Testis (tissue), 3 donors: ENCODE results near the gene SPATA31A6. TPM values are rescaled to one million over a fixed set of nuclear protein-coding genes. Genes with fewer than 3 reads are reported as not detected.

Experiments
- polyA plus RNA-seq: library from polyadenylated mRNA; stranded (reverse); fragments of 350-450 nt; fragmentation: Illumina TruSeq; extraction: RNeasy Lipid Tissue Mini Kit (QIAGEN cat#74804); gene quantifications from one replicate; pipeline ENCODE4 v1.2.3, GENCODE V29; 2014; ENCODE audit warnings: low read depth, low replicate concordance; ENCODE audit not compliant: insufficient read depth
- small RNA-seq, 2 donors: library from RNA; depleted of rRNA; stranded (forward); fragments of <200 nt; gene quantifications; one replicate each; pipeline ENCODE3, GENCODE V24; 2016
- total RNA-seq, 2 donors: library from RNA; depleted of rRNA; stranded (reverse); fragments of >200 nt; gene quantifications; one replicate each; pipeline ENCODE4 v1.2.3, GENCODE V29; 2016

SPATA31A6 gene
- total and polyA plus RNA-seq, 3 donors from 2014 or later = 0.65 to 1.3 (median 1.1) TPM

Small RNA genes lying within 50 kb of the gene (small RNA-seq; reads per million reads assigned to genes)
- 0 to 0.09 reads per million in 2 donors for gene AL445584.3

Other genes starting within 250 kb of the SPATA31A6 start
- 10 to 100 TPM; 26.2 to 40.8 TPM for gene CNTNAP3B, start 54.2 kb upstream of the SPATA31A6 start, total RNA-seq
- 5.9 TPM for gene CNTNAP3B, start 54.2 kb upstream of the SPATA31A6 start, polyA plus RNA-seq